ENCODE results near the gene INPP5D. TPM values are rescaled to one million over a fixed set of nuclear protein-coding genes. Genes with fewer than 3 reads are reported as not detected.

INPP5D gene
- polyA plus RNA-seq, 3 donors, result 30.6 to 90.2 (median 54.8) TPM

GRCh38 chr2:233063269-233063975 lies 3.3 kb downstream of the INPP5D start:
- peak overlapping the region; percentile 97 to 98 for H3K4me3 Mint-ChIP-seq
- H3K79me2 ChIP-seq (ENCODE audit: insufficient read depth, low read length), result peaks cover 98% of the 10 kb centered on the region
- peak overlapping the region; percentile 32 for H3K9ac ChIP-seq (ENCODE audit: insufficient read depth, low read length, poor library complexity, severe bottlenecking)
- H3K4me1 ChIP-seq (ENCODE audit: control insufficient read depth in 1 of 2, insufficient read depth in 2 of 2, low read length in 2 of 2), result peaks cover 60 to 82% of the 10 kb centered on the region in 2 donors
- H3K27me3 ChIP-seq (ENCODE audit: control insufficient read depth in 2 of 2, insufficient read depth in 2 of 2, low read length in 2 of 2), result no peaks in the 10 kb centered on the region
- 13% methylated on average over 9 of the region's 13 CpGs for WGBS (ENCODE audit: insufficient coverage)
- peak overlapping the region in 6 of 7 donors; percentile 40 to 97 (median 94) for H3K27ac Mint-ChIP-seq
- peaks cover 63% of the 10 kb centered on the region for H3K4me1 Mint-ChIP-seq
- H4K20me1 ChIP-seq (ENCODE audit: insufficient read depth, low read length), result peaks cover 78% of the 10 kb centered on the region
- H3K27ac ChIP-seq (ENCODE audit: low read depth in 1 of 2, low read length in 2 of 2), result peak overlapping the region; percentile 80 to 99
- intact Hi-C loops (cut with micrococcal nuclease), result loop anchor here (5.0 kb wide), 2 partner anchors 34 to 179 kb away; no protein-coding TSS in a partner anchor
- peak in 1 of 3 donors; percentile 37 for DNase-seq
- peak overlapping the region; percentile 84 for H3K4me2 ChIP-seq (replicated peaks; ENCODE audit: extremely low read depth, low read length, poor library complexity, severe bottlenecking)
- no peak overlapping the region for H2AFZ ChIP-seq (ENCODE audit: insufficient read depth, low read depth, low read length, poor library complexity, severe bottlenecking)
- H3K36me3 ChIP-seq (replicated peaks in 1 of 2; ENCODE audit: control insufficient read depth in 1 of 2, insufficient read depth in 2 of 2, low read length in 2 of 2), result peaks cover 17 to 24% of the 10 kb centered on the region in 2 donors
- peak overlapping the region in 2 of 3 experiments; percentile 81 to 99 for H3K4me3 ChIP-seq (replicated peaks in 1 of 3; ENCODE audit: low read depth in 2 of 3, low read length in 3 of 3)
- TF ChIP-seq, protein P1, sequence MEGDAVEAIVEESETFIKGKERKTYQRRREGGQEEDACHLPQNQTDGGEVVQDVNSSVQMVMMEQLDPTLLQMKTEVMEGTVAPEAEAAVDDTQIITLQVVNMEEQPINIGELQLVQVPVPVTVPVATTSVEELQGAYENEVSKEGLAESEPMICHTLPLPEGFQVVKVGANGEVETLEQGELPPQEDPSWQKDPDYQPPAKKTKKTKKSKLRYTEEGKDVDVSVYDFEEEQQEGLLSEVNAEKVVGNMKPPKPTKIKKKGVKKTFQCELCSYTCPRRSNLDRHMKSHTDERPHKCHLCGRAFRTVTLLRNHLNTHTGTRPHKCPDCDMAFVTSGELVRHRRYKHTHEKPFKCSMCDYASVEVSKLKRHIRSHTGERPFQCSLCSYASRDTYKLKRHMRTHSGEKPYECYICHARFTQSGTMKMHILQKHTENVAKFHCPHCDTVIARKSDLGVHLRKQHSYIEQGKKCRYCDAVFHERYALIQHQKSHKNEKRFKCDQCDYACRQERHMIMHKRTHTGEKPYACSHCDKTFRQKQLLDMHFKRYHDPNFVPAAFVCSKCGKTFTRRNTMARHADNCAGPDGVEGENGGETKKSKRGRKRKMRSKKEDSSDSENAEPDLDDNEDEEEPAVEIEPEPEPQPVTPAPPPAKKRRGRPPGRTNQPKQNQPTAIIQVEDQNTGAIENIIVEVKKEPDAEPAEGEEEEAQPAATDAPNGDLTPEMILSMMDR (IDR thresholded peaks at IDR 0.05), result peak; percentile 24
- peaks cover 0 to 3% (median 0%) of the 10 kb centered on the region in 7 donors for H3K9me3 Mint-ChIP-seq
- H3K36me3 Mint-ChIP-seq, result peaks cover 15 to 32% of the 10 kb centered on the region in 2 donors
- H3K9me3 ChIP-seq (replicated peaks in 1 of 2; ENCODE audit: control insufficient read depth in 1 of 2, insufficient read depth in 1 of 2, low read length in 2 of 2), result no peaks in the 10 kb centered on the region
- peaks cover 0 to 3% (median 0%) of the 10 kb centered on the region in 3 donors for H3K27me3 Mint-ChIP-seq (ENCODE audit: low read depth in 3 of 3)

- Histone ChIP-seq H4K20me1 (ENCODE audit: insufficient read depth, low read length) (peaks cover 83% of the 10 kb centered on the region), H3K4me2 (replicated peaks; ENCODE audit: extremely low read depth, low read length, poor library complexity, severe bottlenecking) (peak overlapping the region; percentile 84), H3K27ac (ENCODE audit: low read depth in 1 of 2, low read length in 2 of 2) (peak overlapping the region; percentile 80 to 99), H3K4me3 (replicated peaks in 1 of 3; ENCODE audit: low read depth in 2 of 3, low read length in 3 of 3) (peak overlapping the region in 1 of 3 experiments; percentile 99), H3K36me3 (replicated peaks in 1 of 2; ENCODE audit: control insufficient read depth in 1 of 2, insufficient read depth in 2 of 2, low read length in 2 of 2) (peaks cover 17 to 28% of the 10 kb centered on the region in 2 donors), H2AFZ (ENCODE audit: insufficient read depth, low read depth, low read length, poor library complexity, severe bottlenecking) (no peak overlapping the region), H3K9me3 (replicated peaks in 1 of 2; ENCODE audit: control insufficient read depth in 1 of 2, insufficient read depth in 1 of 2, low read length in 2 of 2) (no peaks in the 10 kb centered on the region), H3K27me3 (ENCODE audit: control insufficient read depth in 2 of 2, insufficient read depth in 2 of 2, low read length in 2 of 2) (no peaks in the 10 kb centered on the region), H3K4me1 (ENCODE audit: control insufficient read depth in 1 of 2, insufficient read depth in 2 of 2, low read length in 2 of 2) (peaks cover 64 to 84% of the 10 kb centered on the region in 2 donors), H3K9ac (ENCODE audit: insufficient read depth, low read length, poor library complexity, severe bottlenecking) (peak overlapping the region; percentile 32), H3K79me2 (ENCODE audit: insufficient read depth, low read length) (peaks cover 98% of the 10 kb centered on the region)
- intact Hi-C loops (cut with micrococcal nuclease), result loop anchor here (5.0 kb wide), 2 partner anchors 33 to 178 kb away; no protein-coding TSS in a partner anchor
- 1% methylated on average over 8 of the region's 9 CpGs for WGBS (ENCODE audit: insufficient coverage)
- H3K9me3 Mint-ChIP-seq, result peaks cover 0 to 5% (median 0%) of the 10 kb centered on the region in 7 donors
- H3K4me1 Mint-ChIP-seq, result peaks cover 65% of the 10 kb centered on the region
- H3K4me3 Mint-ChIP-seq, result peak overlapping the region; percentile 97 to 98
- H3K27ac Mint-ChIP-seq, result peak overlapping the region in 5 of 7 donors; percentile 35 to 97 (median 86)
- peaks cover 19 to 32% of the 10 kb centered on the region in 2 donors for H3K36me3 Mint-ChIP-seq
- H3K27me3 Mint-ChIP-seq (ENCODE audit: low read depth in 3 of 3), result peaks cover 0 to 3% (median 0%) of the 10 kb centered on the region in 3 donors
- no peak for DNase-seq
- TF ChIP-seq, protein P1 (IDR thresholded peaks at IDR 0.05), result no peak
Observed at GRCh38 chr2:233063976-233064411, 3.9 kb downstream of the INPP5D start.

Data from CD14-positive monocyte (primary cell).